GM13977 (cell line): ENCODE measurements around the gene PDGFA.

ENCODE experiments used
- DNase-seq: peaks from one replicate; pipeline ENCODE4 v3.0.0; 2012; ENCODE audit warnings: low spot score
- CTCF ChIP-seq: IDR thresholded peaks from 2 replicates; pipeline ENCODE4 v1.5.1; 2012; ENCODE audit warnings: mild to moderate bottlenecking, control low read depth; ENCODE audit not compliant: insufficient read depth; ENCODE audit errors: extremely low read depth, missing control alignments
- in situ Hi-C: fragments of 300-500 bp; cut with MboI; formaldehyde crosslinking; loops from one replicate; pipeline ENCODE4 v1.12.0; 2022; ENCODE audit warnings: low sequenced_read_pairs, low pct_unique_long_range_greater_than_20kb, mixed read lengths, inconsistent platforms; ENCODE audit not compliant: unreplicated experiment

Gene PDGFA

DNA sequence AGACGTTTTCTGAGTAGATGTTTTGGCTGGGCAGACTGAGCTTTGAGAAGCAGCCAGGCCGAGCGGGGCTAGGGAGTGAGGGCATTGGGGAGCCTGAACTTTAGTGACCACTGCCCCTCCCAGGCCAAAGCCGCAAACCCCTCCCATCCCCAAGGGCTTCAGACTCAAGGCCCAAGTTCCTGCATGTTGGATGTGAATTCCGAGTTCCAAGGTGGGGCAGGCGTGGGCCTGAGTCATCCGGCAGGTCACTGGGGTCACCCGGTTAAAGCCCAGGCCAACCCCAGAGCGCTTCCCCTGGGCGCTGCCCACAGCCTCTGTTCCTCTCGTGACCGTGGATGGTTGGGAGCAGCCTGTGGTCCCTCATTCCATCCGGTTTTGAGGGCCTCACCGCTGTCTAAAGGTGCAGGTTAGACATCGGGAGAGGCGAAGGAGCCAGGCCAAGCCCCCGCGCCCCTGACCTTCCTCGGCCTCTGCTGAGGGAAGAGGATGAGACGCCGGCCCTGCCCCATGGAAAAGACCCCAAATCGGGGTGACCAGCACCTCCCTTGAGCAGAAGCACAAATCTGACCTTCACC is 6.9 kb upstream of the PDGFA start:
- DNase-seq, result no peak
- TF ChIP-seq CTCF, result no peak
- in situ Hi-C loops, result no loop called here

DNA sequence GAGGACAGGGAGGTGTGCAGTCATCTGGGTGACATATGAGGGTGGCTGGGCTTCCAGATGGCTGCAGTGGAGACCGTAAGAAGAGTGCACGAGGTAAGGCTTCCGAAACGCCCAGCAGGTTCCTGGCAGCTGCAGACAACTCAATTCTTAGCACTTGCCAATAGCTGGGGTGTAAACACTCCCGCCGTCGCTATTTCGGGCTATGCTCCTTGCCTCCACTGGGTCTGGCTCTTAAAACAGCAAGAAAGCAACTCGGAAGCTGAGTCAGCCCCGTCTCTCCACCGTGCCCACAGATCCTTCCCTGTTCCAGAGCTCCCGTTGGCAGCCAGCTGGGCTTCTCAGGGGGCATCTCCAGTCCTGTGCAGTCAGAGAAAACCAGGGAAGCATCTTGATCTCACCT is 6.1 kb upstream of the PDGFA start:
- no peak for TF ChIP-seq CTCF
- DNase-seq, result no peak
- in situ Hi-C loops, result no loop called here

GRCh38 chr7:524800-525199 is 5.2 kb upstream of the PDGFA start:
- no peak for TF ChIP-seq CTCF
- DNase-seq, result no peak
- in situ Hi-C loops, result no loop called here

DNA sequence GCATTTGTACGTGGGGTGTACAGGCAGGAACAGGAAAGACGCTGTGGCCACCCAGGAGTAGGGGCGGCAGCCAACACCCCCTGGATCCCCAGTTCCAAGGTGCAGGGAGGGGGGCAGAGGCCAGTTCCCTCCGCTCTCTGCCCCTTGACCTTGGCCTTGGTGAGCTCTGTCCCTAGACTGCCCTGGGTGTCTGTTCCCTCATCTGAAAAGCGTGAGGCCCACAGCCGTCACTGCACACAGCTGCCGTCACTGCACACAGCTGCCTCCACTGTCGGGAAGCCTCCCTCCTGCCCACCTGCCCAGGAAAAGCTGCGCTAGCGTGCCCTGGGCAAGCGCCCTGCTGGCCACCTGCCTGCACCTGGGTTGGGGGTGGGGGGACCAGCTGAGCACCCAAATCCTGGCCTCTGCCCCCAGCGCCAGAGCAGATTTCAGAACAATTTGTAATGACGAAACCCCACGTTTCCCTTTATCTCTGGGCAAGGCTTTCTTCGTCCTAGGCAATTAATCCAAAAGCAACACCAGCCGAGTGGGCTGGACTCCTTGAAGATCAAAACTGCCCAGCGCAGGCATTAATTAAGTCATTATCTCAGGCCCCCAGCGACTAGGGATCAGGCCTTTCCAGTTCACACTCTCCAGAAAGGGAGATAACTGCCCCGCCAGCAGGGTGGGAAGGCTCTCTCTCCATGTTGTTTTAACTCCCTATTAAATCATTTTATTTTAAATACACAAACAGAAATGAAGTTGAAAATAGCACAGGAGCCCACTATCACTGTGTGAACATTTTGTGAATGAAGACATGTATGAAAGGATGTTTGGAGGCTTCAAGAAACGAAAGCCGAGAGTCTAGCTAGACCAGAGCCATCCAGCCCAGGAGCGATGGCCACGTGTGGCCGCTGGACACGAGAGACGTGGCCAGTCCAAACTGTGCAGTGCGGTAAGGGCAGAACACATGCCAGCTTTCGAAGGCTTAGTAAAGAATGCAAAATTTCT is 4.0 kb upstream of the PDGFA start:
- in situ Hi-C loops, result no loop called here
- no peak for DNase-seq
- no peak for TF ChIP-seq CTCF

DNA sequence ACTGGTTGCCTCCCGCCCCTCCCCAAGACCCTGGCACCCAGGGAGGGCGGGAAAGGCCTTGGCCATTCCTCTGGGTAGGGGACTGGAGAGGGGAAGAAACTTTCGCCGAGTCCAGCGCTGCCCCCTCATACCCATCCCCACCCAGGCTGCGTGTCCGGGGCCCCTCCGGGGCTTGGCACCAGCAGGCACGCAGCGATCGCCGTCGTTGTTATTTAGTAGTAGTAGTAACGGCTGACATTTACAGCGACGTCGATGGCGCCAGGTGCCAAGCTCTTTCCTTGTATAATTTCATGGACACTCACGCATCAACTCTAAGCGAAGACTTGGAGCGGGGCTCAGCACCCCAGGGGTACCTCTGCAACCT is 3.3 kb upstream of the PDGFA start:
- TF ChIP-seq CTCF, result no peak
- in situ Hi-C loops, result no loop called here
- no peak for DNase-seq

DNA sequence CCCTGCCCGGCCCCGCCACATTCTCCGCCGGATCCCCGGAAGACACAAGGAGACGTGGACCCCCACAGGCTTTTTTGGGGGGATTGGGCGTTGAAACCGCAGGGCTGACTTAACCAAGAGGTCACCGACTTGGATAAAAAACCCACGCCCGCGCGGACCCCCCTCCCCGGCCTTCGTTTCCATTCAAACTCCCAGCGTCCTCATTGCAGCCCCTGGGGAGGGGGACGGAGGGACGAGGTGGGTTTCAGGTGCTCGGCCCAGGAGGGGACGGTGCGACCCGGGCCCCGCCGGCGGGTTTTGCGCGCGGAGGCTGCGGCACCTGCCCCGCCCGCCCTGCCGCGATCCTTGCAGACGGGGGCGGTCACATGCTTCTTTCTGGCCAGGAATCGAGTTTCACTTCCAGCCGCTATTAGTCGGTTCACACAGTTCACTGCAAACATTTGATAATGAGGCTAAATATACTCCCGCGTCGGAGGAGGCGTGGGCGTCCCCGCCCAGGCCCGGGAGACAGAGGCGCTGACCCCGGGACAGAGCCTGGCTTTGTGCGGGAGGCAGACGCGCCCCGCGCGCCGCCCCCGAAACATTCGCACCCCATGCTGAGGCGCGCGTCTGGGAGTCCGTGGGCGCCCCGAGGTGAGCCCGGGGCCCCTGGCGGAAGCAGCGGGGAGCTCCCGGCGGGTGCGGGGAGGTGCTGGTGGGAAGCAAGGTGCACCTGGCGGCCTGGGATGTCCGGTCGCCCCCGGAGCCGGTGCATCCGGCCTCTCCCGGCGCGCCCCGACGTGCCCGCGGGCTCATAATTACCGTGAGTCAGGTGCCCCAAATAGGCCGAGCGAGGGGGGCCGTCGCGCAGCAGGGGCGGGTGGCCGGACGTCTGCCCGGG is 2.7 kb upstream of the PDGFA start:
- in situ Hi-C loops, result no loop called here
- no peak for TF ChIP-seq CTCF
- peak; percentile 78 for DNase-seq
